NB4 (cell line): Measurements from ENCODE around the gene PDLIM5.

Experiments used
- DNase-seq: peaks from one replicate; pipeline ENCODE4 v3.0.0; 2010; ENCODE audit warnings: low read depth
- H3K4me3 ChIP-seq: one replicate; pipeline ENCODE4 v1.5.1; 2011; ENCODE audit warnings: mild to moderate bottlenecking, low read depth, low read length, moderate library complexity
- CTCF ChIP-seq: IDR thresholded peaks from one replicate; pipeline ENCODE4 v1.5.1; 2012; ENCODE audit warnings: low read depth, low read length
- MAX ChIP-seq: IDR thresholded peaks from 2 replicates; pipeline ENCODE4 v1.6.1; 2011; ENCODE audit warnings: low read depth, low read length
- MYC ChIP-seq: IDR thresholded peaks from 2 replicates; pipeline ENCODE4 v1.6.1; 2011; ENCODE audit warnings: low read depth, low read length
- POLR2A ChIP-seq: IDR thresholded peaks from 2 replicates; pipeline ENCODE4 v1.6.1; 2011; ENCODE audit warnings: mild to moderate bottlenecking; ENCODE audit not compliant: insufficient read length; ENCODE audit errors: extremely low read depth

The PDLIM5 gene

GRCh38 chr4:94528792-94529451, 77.2 kb downstream of the PDLIM5 start:
- no peak for DNase-seq
- no peak overlapping the region for H3K4me3 ChIP-seq
- TF ChIP-seq POLR2A (no peak), MAX (no peak)

GRCh38 chr4:94530073-94530472, 78.3 kb downstream of the PDLIM5 start:
- TF ChIP-seq CTCF (no peak), POLR2A (no peak), MYC (no peak), MAX (no peak)
- no peak for DNase-seq
- H3K4me3 ChIP-seq, result no peak overlapping the region

- TF ChIP-seq POLR2A (no peak), CTCF (no peak), MYC (no peak), MAX (no peak)
- DNase-seq, result no peak
Observed at GRCh38 chr4:94531991-94532789, 80.4 kb downstream of the PDLIM5 start.

GRCh38 chr4:94533405-94534223, 81.9 kb downstream of the PDLIM5 start:
- TF ChIP-seq CTCF (no peak), MAX (no peak), POLR2A (no peak), MYC (no peak)
- H3K4me3 ChIP-seq, result no peak overlapping the region
- no peak for DNase-seq

More at GRCh38 chr4:94531991-94532789, 80.4 kb downstream of the PDLIM5 start:
- no peak overlapping the region for H3K4me3 ChIP-seq

GRCh38 chr4:94534401-94535312, 82.9 kb downstream of the PDLIM5 start:
- peak; percentile 28 for DNase-seq
- no peak for TF ChIP-seq POLR2A
- TF ChIP-seq CTCF, result no peak
- TF ChIP-seq MAX, result no peak
- no peak for TF ChIP-seq MYC
- no peak overlapping the region for H3K4me3 ChIP-seq
